OCI-LY3 (cell line): Measurements from ENCODE around the gene GARIN5A.

Source experiments
- H2AFZ ChIP-seq: fragments of 200-600, 300-600 bp; shearing (Covaris generic); 2 replicates; pipeline ENCODE4 v1.6.0; 2014; ENCODE audit warnings: antibody characterized with exemption, low read depth, low read length
- H3K27ac ChIP-seq: fragments of 200-600, 300-600 bp; sonication (generic); 2 replicates; pipeline ENCODE4 v1.5.1; 2014; ENCODE audit warnings: mild to moderate bottlenecking, low read length, moderate library complexity, mixed read lengths
- H3K27me3 ChIP-seq: fragments of 200-600, 300-600 bp; sonication (generic); 2 replicates; pipeline ENCODE4 v1.6.1; 2014; ENCODE audit warnings: low read depth, low read length, mixed read lengths
- H3K36me3 ChIP-seq: fragments of 200-600, 300-600 bp; sonication (generic); replicated peaks from 2 replicates; pipeline ENCODE3; 2014; ENCODE audit warnings: low read depth, low read length, mixed read lengths
- H3K4me1 ChIP-seq: fragments of 300-600, 200-600 bp; sonication (generic); 2 replicates; pipeline ENCODE4 v1.6.1; 2014; ENCODE audit warnings: low read length, mixed read lengths
- H3K4me2 ChIP-seq: fragments of 200-600, 300-600 bp; sonication (generic); 2 replicates; pipeline ENCODE4 v1.6.1; 2014; ENCODE audit warnings: low read length, mixed read lengths
- H3K4me3 ChIP-seq: fragments of 300-600, 200-600 bp; sonication (generic); 2 replicates; pipeline ENCODE4 v1.5.1; 2014; ENCODE audit warnings: antibody characterized with exemption, mild to moderate bottlenecking, low read length, moderate library complexity
- H3K79me2 ChIP-seq: fragments of 300-600, 200-600 bp; shearing (Covaris generic); 2 replicates; pipeline ENCODE4 v1.6.1; 2014; ENCODE audit warnings: mild to moderate bottlenecking, low read length, mixed read lengths
- H3K9ac ChIP-seq: fragments of 300-600, 200-600 bp; shearing (Covaris generic); 2 replicates; pipeline ENCODE4 v1.6.0; 2014; ENCODE audit warnings: mild to moderate bottlenecking, low read length, moderate library complexity
- H3K9me3 ChIP-seq: fragments of 200-600, 300-600 bp; shearing (Covaris generic); 2 replicates; pipeline ENCODE4 v1.6.1; 2014; ENCODE audit warnings: low read length, mixed read lengths; ENCODE audit not compliant: insufficient read depth
- H4K20me1 ChIP-seq: fragments of 200-600, 300-600 bp; sonication (generic); 2 replicates; pipeline ENCODE4 v1.6.1; 2016; ENCODE audit warnings: low read length, mixed read lengths; ENCODE audit not compliant: insufficient read depth
- EZH2phosphoT487 ChIP-seq: fragments of 200-600 bp; shearing (Covaris generic); IDR thresholded peaks from 2 replicates; pipeline ENCODE4 v1.6.1; 2018; ENCODE audit warnings: antibody characterized with exemption, mixed run types, low read depth
- TF ChIP-seq, protein P1 (sequence below): fragments of 200-600, 300-600 bp; sonication (generic); IDR thresholded peaks from 2 replicates; pipeline ENCODE4 v1.5.1; 2014; ENCODE audit warnings: antibody characterized with exemption, low read length, low read depth

The GARIN5A gene

DNA sequence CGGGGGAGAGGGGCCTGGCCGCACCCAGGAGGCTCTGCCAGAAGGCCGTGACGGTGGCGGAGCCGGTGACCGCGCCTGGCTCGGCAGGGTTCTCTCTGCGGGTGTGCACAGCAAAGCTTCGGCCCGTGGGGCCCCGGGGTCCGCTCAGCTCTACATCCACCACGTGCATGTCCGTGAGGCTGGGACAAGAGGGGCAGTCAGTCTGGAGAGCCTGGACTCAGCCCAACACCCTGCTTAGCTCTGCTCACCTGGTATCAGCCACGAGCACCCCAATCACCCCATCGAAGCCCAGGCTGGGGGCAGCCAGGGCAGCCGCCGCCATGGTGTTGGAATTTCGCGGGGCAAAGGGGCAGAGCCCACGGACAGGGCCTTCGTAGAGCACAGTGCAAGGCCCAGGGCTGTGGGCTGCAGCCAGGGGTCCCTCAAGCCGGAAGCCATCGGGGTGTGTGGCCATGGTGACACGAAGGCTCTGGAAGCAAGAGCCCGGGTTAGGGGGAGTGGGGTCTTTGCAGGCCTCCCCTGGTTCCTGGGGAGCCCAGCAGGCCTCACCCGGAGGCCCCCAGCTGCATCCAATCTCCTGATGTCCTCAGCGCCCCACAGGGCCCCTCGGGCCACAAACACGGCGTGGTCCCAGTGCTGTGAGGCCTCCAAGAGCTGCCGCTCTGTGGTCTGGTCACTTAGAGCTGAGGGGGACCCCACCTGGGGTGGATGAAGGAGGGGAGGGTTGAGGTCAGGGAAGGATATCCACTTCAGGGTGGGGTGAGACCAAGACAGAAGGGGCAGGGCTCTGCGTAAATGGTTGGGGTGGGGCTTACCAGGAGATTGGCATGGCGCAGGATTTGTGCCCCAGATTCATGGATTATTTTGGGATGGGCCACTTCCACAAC, 35.7 kb upstream of the GARIN5A start:
- H3K4me1 ChIP-seq = peaks cover 10% of the 10 kb centered on the region
- peak overlapping the region; percentile 89; the same call in 1 of the 2 replicates for H3K9ac ChIP-seq
- H3K27ac ChIP-seq = no peak overlapping the region
- peak overlapping the region; percentile 79 for H3K4me2 ChIP-seq
- H3K79me2 ChIP-seq = no peaks in the 10 kb centered on the region; the same call in 1 of the 2 replicates
- H3K36me3 ChIP-seq = no peaks in the 10 kb centered on the region
- H3K9me3 ChIP-seq = no peaks in the 10 kb centered on the region
- H3K27me3 ChIP-seq = no peaks in the 10 kb centered on the region
- TF ChIP-seq, protein P1, sequence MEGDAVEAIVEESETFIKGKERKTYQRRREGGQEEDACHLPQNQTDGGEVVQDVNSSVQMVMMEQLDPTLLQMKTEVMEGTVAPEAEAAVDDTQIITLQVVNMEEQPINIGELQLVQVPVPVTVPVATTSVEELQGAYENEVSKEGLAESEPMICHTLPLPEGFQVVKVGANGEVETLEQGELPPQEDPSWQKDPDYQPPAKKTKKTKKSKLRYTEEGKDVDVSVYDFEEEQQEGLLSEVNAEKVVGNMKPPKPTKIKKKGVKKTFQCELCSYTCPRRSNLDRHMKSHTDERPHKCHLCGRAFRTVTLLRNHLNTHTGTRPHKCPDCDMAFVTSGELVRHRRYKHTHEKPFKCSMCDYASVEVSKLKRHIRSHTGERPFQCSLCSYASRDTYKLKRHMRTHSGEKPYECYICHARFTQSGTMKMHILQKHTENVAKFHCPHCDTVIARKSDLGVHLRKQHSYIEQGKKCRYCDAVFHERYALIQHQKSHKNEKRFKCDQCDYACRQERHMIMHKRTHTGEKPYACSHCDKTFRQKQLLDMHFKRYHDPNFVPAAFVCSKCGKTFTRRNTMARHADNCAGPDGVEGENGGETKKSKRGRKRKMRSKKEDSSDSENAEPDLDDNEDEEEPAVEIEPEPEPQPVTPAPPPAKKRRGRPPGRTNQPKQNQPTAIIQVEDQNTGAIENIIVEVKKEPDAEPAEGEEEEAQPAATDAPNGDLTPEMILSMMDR = no peak
- no peaks in the 10 kb centered on the region for H4K20me1 ChIP-seq
- H2AFZ ChIP-seq = no peak overlapping the region
- H3K4me3 ChIP-seq = peak overlapping the region; percentile 93

GRCh38 chr19:50511069-50511822, 34.6 kb upstream of the GARIN5A start, which contains the start of gene JOSD2:
Gene JOSD2 (minus strand): TSS chr19:50511191. CDS start chr19:50510431, 760 bp downstream.
- TF ChIP-seq, protein P1 = no peak
- TF ChIP-seq EZH2phosphoT487 = no peak
- H3K79me2 ChIP-seq = no peaks in the 10 kb centered on the region; the same call in 1 of the 2 replicates
- H4K20me1 ChIP-seq = no peaks in the 10 kb centered on the region
- H3K9me3 ChIP-seq = no peaks in the 10 kb centered on the region
- no peaks in the 10 kb centered on the region for H3K36me3 ChIP-seq
- peak within 1 kb of the TSS; percentile 93 for H3K4me3 ChIP-seq
- peak within 1 kb of the TSS; percentile 79 for H3K4me2 ChIP-seq
- peak within 1 kb of the TSS; percentile 61 for H3K27ac ChIP-seq
- H3K27me3 ChIP-seq = no peaks in the 10 kb centered on the region
- H2AFZ ChIP-seq = peak within 1 kb of the TSS; percentile 75
- peak within 1 kb of the TSS; percentile 89 for H3K9ac ChIP-seq
- peaks cover 10% of the 10 kb centered on the region for H3K4me1 ChIP-seq

DNA sequence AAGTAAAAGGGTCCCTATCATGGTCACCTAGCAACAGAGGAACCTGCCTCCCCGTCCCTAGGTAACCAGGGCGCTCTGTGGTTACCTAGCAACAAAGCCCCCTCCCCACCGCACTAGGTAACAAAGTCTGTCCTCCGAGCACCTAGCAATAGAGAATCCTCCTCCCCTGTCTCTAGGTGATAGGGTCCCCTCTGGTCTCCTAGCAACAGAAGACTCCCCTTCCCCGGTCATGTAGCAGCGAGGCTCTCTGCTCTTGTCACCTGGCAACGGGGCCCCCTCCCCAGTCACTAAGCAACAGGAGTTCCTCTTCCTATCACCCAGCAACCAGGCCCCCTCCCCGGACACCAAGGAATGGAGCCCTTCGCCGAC, 34.0 kb upstream of the GARIN5A start:
- peak overlapping the region; percentile 83 for H3K9ac ChIP-seq
- peaks cover 10% of the 10 kb centered on the region for H3K4me1 ChIP-seq
- peak overlapping the region; percentile 61 for H3K27ac ChIP-seq
- H3K9me3 ChIP-seq = no peaks in the 10 kb centered on the region
- H3K27me3 ChIP-seq = no peaks in the 10 kb centered on the region
- H3K4me3 ChIP-seq = peak overlapping the region; percentile 93
- H3K79me2 ChIP-seq = no peaks in the 10 kb centered on the region; the same call in 1 of the 2 replicates
- H3K36me3 ChIP-seq = no peaks in the 10 kb centered on the region
- H3K4me2 ChIP-seq = peak overlapping the region; percentile 79
- TF ChIP-seq, protein P1 = no peak
- no peak for TF ChIP-seq EZH2phosphoT487
- H2AFZ ChIP-seq = peak overlapping the region; percentile 35; the same call in 1 of the 2 replicates
- no peaks in the 10 kb centered on the region for H4K20me1 ChIP-seq
